ENCODE results near the gene ANKRD36C. TPM values are rescaled to one million over a fixed set of nuclear protein-coding genes. Genes with fewer than 3 reads are reported as not detected.
"Not testable (repeated sequence)": the region's sequence is repeated elsewhere in the genome, so short reads cannot be mapped to it uniquely, and the experiment has no call there.

Gene ANKRD36C
- 24.3 TPM for total RNA-seq
- long read RNA-seq, partial matches to known transcripts = 0 of 4 reads
- long read RNA-seq, other reads (novel, unspliced or antisense) = 4 of 4 reads

GRCh38 chr2:95991351-95992094, at the start of gene ANKRD36C:
Gene ANKRD36C (minus strand): TSS chr2:95991824. CDS start chr2:95991708, 116 bp downstream.
- H3K27me3 ChIP-seq; H3K9me3 ChIP-seq; H3K36me3 ChIP-seq; intact Hi-C loops (cut with DNase I); H3K4me1 ChIP-seq: not testable (repeated sequence)
- ATAC-seq = peak; percentile 96
- H3K4me3 ChIP-seq = peak within 1 kb of the TSS; percentile 70
- DNase-seq = peak; percentile 73
- peak within 1 kb of the TSS; percentile 86 for H3K27ac ChIP-seq

- H3K4me1 ChIP-seq; ATAC-seq; H3K27me3 ChIP-seq; DNase-seq; H3K36me3 ChIP-seq; intact Hi-C loops (cut with DNase I); H3K4me3 ChIP-seq; H3K27ac ChIP-seq; H3K9me3 ChIP-seq: not testable (repeated sequence)
Measured at GRCh38 chr2:96035554-96035953, 43.9 kb upstream of the ANKRD36C start.

GRCh38 chr2:96034792-96035191, 43.2 kb upstream of the ANKRD36C start, which contains the start of gene GPAT2:
Gene GPAT2 (minus strand): TSS chr2:96034916. CDS start chr2:96032359, 2,557 bp downstream.
- DNase-seq; intact Hi-C loops (cut with DNase I); H3K4me1 ChIP-seq; H3K27me3 ChIP-seq; H3K4me3 ChIP-seq; H3K9me3 ChIP-seq; H3K27ac ChIP-seq; H3K36me3 ChIP-seq: not testable (repeated sequence)
- peak; percentile 67 for ATAC-seq

GRCh38 chr2:96033997-96034396, 42.4 kb upstream of the ANKRD36C start:
- H3K4me3 ChIP-seq; H3K4me1 ChIP-seq; H3K27ac ChIP-seq; DNase-seq; H3K9me3 ChIP-seq; H3K36me3 ChIP-seq; intact Hi-C loops (cut with DNase I); H3K27me3 ChIP-seq: not testable (repeated sequence)
- peak; percentile 4 for ATAC-seq

GRCh38 chr2:96027725-96028325, 36.2 kb upstream of the ANKRD36C start:
- not testable (repeated sequence) for H3K4me1 ChIP-seq, H3K36me3 ChIP-seq, H3K27me3 ChIP-seq, H3K9me3 ChIP-seq, ATAC-seq, DNase-seq, H3K27ac ChIP-seq, H3K4me3 ChIP-seq
- intact Hi-C loops (cut with DNase I) = loop anchor here (10.0 kb wide), 1 partner anchor 87 kb away; the partner anchor contains the start of gene ADRA2B

- intact Hi-C loops (cut with DNase I) = loop anchor here (10.0 kb wide), 1 partner anchor 89 kb away; the partner anchor contains the start of gene ADRA2B
- H3K27ac ChIP-seq, H3K4me1 ChIP-seq, H3K27me3 ChIP-seq, H3K36me3 ChIP-seq, H3K9me3 ChIP-seq, H3K4me3 ChIP-seq, ATAC-seq: not testable (repeated sequence)
- DNase-seq = peak; percentile 20
Measured at GRCh38 chr2:96025755-96026154, 34.1 kb upstream of the ANKRD36C start.

- H3K27ac ChIP-seq = no peak overlapping the region
- DNase-seq (peak; percentile 27), ATAC-seq (no peak)
- H3K27me3 ChIP-seq = no peaks in the 10 kb centered on the region
- intact Hi-C loops (cut with DNase I) = loop anchor here (10.0 kb wide), 1 partner anchor 90 kb away; the partner anchor contains the start of gene ADRA2B
- TF ChIP-seq CTCF (IDR thresholded peaks at IDR 0.05) = no peak
- H3K4me3 ChIP-seq = no peak overlapping the region
- H3K36me3 ChIP-seq = no peaks in the 10 kb centered on the region
- no peaks in the 10 kb centered on the region for H3K4me1 ChIP-seq
- no peaks in the 10 kb centered on the region for H3K9me3 ChIP-seq
Measured at GRCh38 chr2:96025194-96025492, 33.5 kb upstream of the ANKRD36C start.

GRCh38 chr2:96024336-96025193, 32.9 kb upstream of the ANKRD36C start:
- no peaks in the 10 kb centered on the region for H3K4me1 ChIP-seq
- H3K4me3 ChIP-seq = no peak overlapping the region
- intact Hi-C loops (cut with DNase I) = loop anchor here (10.0 kb wide), 1 partner anchor 90 kb away; the partner anchor contains the start of gene ADRA2B
- H3K9me3 ChIP-seq = no peaks in the 10 kb centered on the region
- no peaks in the 10 kb centered on the region for H3K27me3 ChIP-seq
- ATAC-seq (no peak), DNase-seq (peak; percentile 51)
- no peaks in the 10 kb centered on the region for H3K36me3 ChIP-seq
- no peak overlapping the region for H3K27ac ChIP-seq
- no peak for TF ChIP-seq CTCF (IDR thresholded peaks at IDR 0.05)

- not testable (repeated sequence) for H3K27me3 ChIP-seq, H3K4me3 ChIP-seq, H3K27ac ChIP-seq, H3K36me3 ChIP-seq, H3K9me3 ChIP-seq, ATAC-seq, H3K4me1 ChIP-seq
- intact Hi-C loops (cut with DNase I) = loop anchor here (10.0 kb wide), 1 partner anchor 91 kb away; the partner anchor contains the start of gene ADRA2B
- DNase-seq = peak; percentile 39
Measured at GRCh38 chr2:96023701-96024100, 32.1 kb upstream of the ANKRD36C start.
